Measurements from ENCODE around the gene TMEM42. TPM values are rescaled to one million over a fixed set of nuclear protein-coding genes. Genes with fewer than 3 reads are reported as not detected.

TMEM42 gene
- total RNA-seq, 4 donors from 2014 or later, result 6.8 to 23.8 (median 19.7) TPM

- TF ChIP-seq CTCF (IDR thresholded peaks at IDR 0.05; ENCODE audit: low read depth), result no peak
Measured at GRCh38 chr3:44833394-44833793, 28.3 kb upstream of the TMEM42 start.

GRCh38 chr3:44835684-44836083 lies 26.0 kb upstream of the TMEM42 start:
- TF ChIP-seq CTCF (IDR thresholded peaks at IDR 0.05; ENCODE audit: low read depth), result no peak

GRCh38 chr3:44842376-44842775 lies 19.3 kb upstream of the TMEM42 start:
- no peak for TF ChIP-seq CTCF (IDR thresholded peaks at IDR 0.05; ENCODE audit: low read depth)

GRCh38 chr3:44845528-44846520 lies 15.9 kb upstream of the TMEM42 start:
- no peak for TF ChIP-seq CTCF (IDR thresholded peaks at IDR 0.05; ENCODE audit: low read depth)

- TF ChIP-seq CTCF (IDR thresholded peaks at IDR 0.05; ENCODE audit: low read depth), result no peak
Measured at GRCh38 chr3:44848634-44849033, 13.1 kb upstream of the TMEM42 start.

GRCh38 chr3:44860117-44860516 lies 1.6 kb upstream of the TMEM42 start:
- no peak for TF ChIP-seq CTCF (IDR thresholded peaks at IDR 0.05; ENCODE audit: low read depth)

- no peak for TF ChIP-seq CTCF (IDR thresholded peaks at IDR 0.05; ENCODE audit: low read depth)
Measured at GRCh38 chr3:44862226-44862637, 520 bp downstream of the TMEM42 start.

Data from subcutaneous adipose tissue (tissue), 4 donors.